Right lobe of liver (tissue), 6 donors: Measurements from ENCODE around the gene PET100. TPM values are rescaled to one million over a fixed set of nuclear protein-coding genes. Genes with fewer than 3 reads are reported as not detected.
A peak's percentile ranks its signal among the peaks of the same experiment; 100 is the strongest.

Experiments used
- ATAC-seq, 4 donors: fragments of 200-7000 bp; cut with Tn5 transposase; one replicate each; pipeline ENCODE4 v1.9.1; 2020; ENCODE audit warnings: mild to moderate bottlenecking in 4 of 4, moderate library complexity in 4 of 4
- DNase-seq, 3 donors: peaks; one replicate each; pipeline ENCODE4 v3.0.0-alpha.2; 2020
- H3K27ac ChIP-seq, 3 donors: fragments of 200-600 bp; one replicate each; pipeline ENCODE4 v1.8.0; 2022
- H3K27me3 ChIP-seq, 2 donors: fragments of 200-600 bp; one replicate each; pipeline ENCODE4 v1.8.0; 2022
- H3K36me3 ChIP-seq, 4 donors: fragments of 200-600 bp; sonication (generic) in 1 of 4; one replicate each; pipeline versions ENCODE4 v1.5.1 to v1.8.0; 2017 to 2022; ENCODE audit warnings: control low read depth in 1 of 4
- H3K4me1 ChIP-seq, 4 donors: fragments of 200-600 bp; sonication (generic) in 1 of 4; one replicate each; pipeline versions ENCODE4 v1.5.1 to v1.8.0; 2017 to 2022; ENCODE audit warnings: control low read depth in 1 of 4
- H3K4me3 ChIP-seq, 3 donors: fragments of 200-600 bp; one replicate each; pipeline ENCODE4 v1.8.0; 2022
- H3K9me3 ChIP-seq, 4 donors: fragments of 200-600 bp; sonication (generic) in 1 of 4; one replicate each; pipeline versions ENCODE4 v1.5.1 to v1.8.0; 2017 to 2022; ENCODE audit warnings: control low read depth in 1 of 4
- CTCF ChIP-seq, 4 donors: fragments of 200-600 bp in 3 of 4; fragments of 450-650 bp in 1 of 4; IDR thresholded peaks; one replicate each; pipeline versions ENCODE4 v1.5.1 to v1.8.0; 2016 to 2022; ENCODE audit warnings: antibody characterized with exemption in 4 of 4, mild to moderate bottlenecking in 2 of 4
- POLR2A ChIP-seq: fragments of 450-650 bp; IDR thresholded peaks from one replicate; pipeline ENCODE4 v1.6.1; 2017; ENCODE audit warnings: antibody characterized with exemption, mild to moderate bottlenecking
- WGBS: methylation state at CpG from one replicate; pipeline ENCODE4 v1.1.6; 2018; ENCODE audit warnings: low coverage, low lambda C conversion rate; ENCODE audit not compliant: insufficient coverage; ENCODE audit errors: missing lambda C conversion rate; 5-methylcytosine and 5-hydroxymethylcytosine counted together
- intact Hi-C, 2 donors: fragments of 100-400 bp; cut with DNase I; formaldehyde crosslinking; loops; one replicate each; pipeline versions ENCODE4 v1.11.2 to v1.14.1; 2022
- total RNA-seq, 6 experiments: library from RNA; depleted of rRNA in 2 of 6; stranded (reverse); fragments of >200 nt in 2 of 6; fragmentation: NEBNext Ultra II Directional in 3 of 6; extraction: Animal tissue kit (Norgen Biotek cat#: 25700) in 3 of 6; gene quantifications; one replicate each; pipeline versions ENCODE4 v1.1.0 to v1.2.4, GENCODE V29; 2016 to 2023
- donor health status: DM: no; HTN: yes; CAD: no.
- donor health status: DM: no; HTN: no; CAD: no.
- donor health status: DM: no; HTN: no; CAD: no.
- donor health status: DM: no; HTN: yes; CAD: no.
- donor health status: DM: no; HTN: yes; CAD: no.

The PET100 gene
- total RNA-seq, 6 experiments from 2014 or later: 6.8 to 83.9 (median 56.5) TPM

- no peak overlapping the region for H3K4me3 ChIP-seq
- peak in 3 of 4 donors; percentile 25 to 56 (median 28) for ATAC-seq
- no peak for TF ChIP-seq CTCF (IDR thresholded peaks at IDR 0.05)
- 73% methylated on average over 14 of the region's 14 CpGs for WGBS
- peaks cover 0 to 23% (median 6%) of the 10 kb centered on the region in 4 donors for H3K36me3 ChIP-seq
- intact Hi-C loops: no loop called here
- H3K27me3 ChIP-seq: no peaks in the 10 kb centered on the region
- no peak for DNase-seq
- peaks cover 0 to 16% (median 3%) of the 10 kb centered on the region in 4 donors for H3K4me1 ChIP-seq
- H3K27ac ChIP-seq: no peak overlapping the region
- no peaks in the 10 kb centered on the region for H3K9me3 ChIP-seq
Observed at GRCh38 chr19:7605490-7606222, 23.9 kb upstream of the PET100 start.

- ATAC-seq: no peak
- Histone ChIP-seq H3K9me3 (no peaks in the 10 kb centered on the region), H3K4me3 (no peak overlapping the region), H3K27ac (no peak overlapping the region), H3K36me3 (peaks cover 0 to 28% (median 9%) of the 10 kb centered on the region in 4 donors), H3K27me3 (no peaks in the 10 kb centered on the region), H3K4me1 (peaks cover 0 to 16% (median 3%) of the 10 kb centered on the region in 4 donors)
- intact Hi-C loops: no loop called here
- peak in 1 of 3 donors; percentile 15 for DNase-seq
- no peak for TF ChIP-seq CTCF (IDR thresholded peaks at IDR 0.05)
- no peak for TF ChIP-seq POLR2A
- WGBS: no CpG with 5 or more reads among the region's 17 CpGs
Observed at GRCh38 chr19:7606289-7606688, 23.3 kb upstream of the PET100 start.

GRCh38 chr19:7607212-7607873, 22.2 kb upstream of the PET100 start:
- Histone ChIP-seq H3K27me3 (no peaks in the 10 kb centered on the region), H3K27ac (no peak overlapping the region), H3K4me1 (peaks cover 0 to 9% (median 3%) of the 10 kb centered on the region in 4 donors), H3K4me3 (no peak overlapping the region), H3K9me3 (no peaks in the 10 kb centered on the region), H3K36me3 (peaks cover 0 to 37% (median 11%) of the 10 kb centered on the region in 4 donors)
- no peak for TF ChIP-seq POLR2A
- no peak for TF ChIP-seq CTCF (IDR thresholded peaks at IDR 0.05)
- no peak for ATAC-seq
- 81% methylated on average over 8 of the region's 10 CpGs for WGBS
- DNase-seq: peak in 1 of 3 donors; percentile 45
- intact Hi-C loops: no loop called here

GRCh38 chr19:7607874-7608560, 21.6 kb upstream of the PET100 start:
- Histone ChIP-seq H3K4me3 (no peak overlapping the region), H3K36me3 (peaks cover 0 to 40% (median 11%) of the 10 kb centered on the region in 4 donors), H3K27ac (no peak overlapping the region), H3K27me3 (no peaks in the 10 kb centered on the region), H3K9me3 (no peaks in the 10 kb centered on the region), H3K4me1 (peaks cover 0 to 3% (median 1%) of the 10 kb centered on the region in 4 donors)
- intact Hi-C loops: no loop called here
- 100% methylated on average over 4 of the region's 25 CpGs for WGBS
- DNase-seq (no peak), ATAC-seq (no peak)
- TF ChIP-seq POLR2A (no peak), CTCF (IDR thresholded peaks at IDR 0.05) (no peak)
